CD4-positive, alpha-beta T cell (primary cell): ENCODE results near the gene LINC00305. TPM values are rescaled to one million over a fixed set of nuclear protein-coding genes. Genes with fewer than 3 reads are reported as not detected.

Experiments
- ATAC-seq: fragments of 200-7000 bp; cut with Tn5 transposase; one replicate; pipeline ENCODE4 v1.10.0; 2022; ENCODE audit warnings: mild to moderate bottlenecking; ENCODE audit not compliant: poor library complexity
- CTCF ChIA-PET: fragments of 350-600 bp; sonication (Branson Sonifier 250); formaldehyde crosslinking; loops from one replicate; lab custom pipeline; 2021; ENCODE audit warnings: antibody characterized with exemption, inconsistent platforms; lab: Charles Lee
- POLR2A ChIA-PET: fragments of 350-600 bp; sonication (Branson Sonifier 250); formaldehyde crosslinking; loops from one replicate; lab custom pipeline; 2021; ENCODE audit warnings: antibody characterized with exemption, inconsistent platforms; lab: Charles Lee
- DNase-seq, 14 experiments: peaks; one replicate each; pipeline ENCODE4 v3.0.0-alpha.2; 2013 to 2020; ENCODE audit warnings: mixed read lengths in 2 of 14
- H3K27ac ChIP-seq, 2 donors: one replicate each; pipeline versions ENCODE4 v1.5.1 to v1.7.0; 2013; ENCODE audit warnings: low read length in 2 of 2, low read depth in 1 of 2, mild to moderate bottlenecking in 1 of 2
- H3K27me3 ChIP-seq, 2 experiments: 1 replicate in 1 of 2; 2 replicates in 1 of 2; pipeline versions ENCODE4 v1.6.1 to v1.7.0; 2013; ENCODE audit warnings: low read length in 2 of 2, control low read depth in 1 of 2, mild to moderate bottlenecking in 1 of 2, moderate library complexity in 1 of 2; ENCODE audit not compliant: insufficient read depth in 2 of 2, control insufficient read depth in 1 of 2
- H3K36me3 ChIP-seq: one replicate; pipeline ENCODE4 v1.6.1; 2013; ENCODE audit warnings: low read length, control low read depth; ENCODE audit not compliant: insufficient read depth
- H3K4me1 ChIP-seq: one replicate; pipeline ENCODE4 v1.6.1; 2013; ENCODE audit warnings: low read length, control low read depth; ENCODE audit not compliant: insufficient read depth
- H3K4me3 ChIP-seq: one replicate; pipeline ENCODE4 v1.5.1; 2013; ENCODE audit warnings: mild to moderate bottlenecking, low read length, moderate library complexity
- H3K9me3 ChIP-seq, 2 experiments: 1 replicate in 1 of 2; 2 replicates in 1 of 2; pipeline versions ENCODE4 v1.6.1 to v1.7.0; 2013; ENCODE audit warnings: low read length in 2 of 2, mild to moderate bottlenecking in 2 of 2, control low read depth in 1 of 2, moderate library complexity in 1 of 2; ENCODE audit not compliant: control insufficient read depth in 1 of 2, insufficient read depth in 1 of 2
- H3K27ac Mint-ChIP-seq: one replicate; pipeline ENCODE4 v1.8.0; 2020; ENCODE audit warnings: mixed read lengths
- H3K27me3 Mint-ChIP-seq: one replicate; pipeline ENCODE4 v1.8.0; 2021; ENCODE audit warnings: mixed read lengths
- H3K36me3 Mint-ChIP-seq: one replicate; pipeline ENCODE4 v1.8.0; 2021; ENCODE audit warnings: low read depth, mixed read lengths
- H3K4me1 Mint-ChIP-seq: one replicate; pipeline ENCODE4 v1.8.0; 2021; ENCODE audit warnings: low read depth, mixed read lengths
- H3K4me3 Mint-ChIP-seq: one replicate; pipeline ENCODE4 v1.8.0; 2020; ENCODE audit warnings: mild to moderate bottlenecking, mixed read lengths
- H3K9me3 Mint-ChIP-seq: one replicate; pipeline ENCODE4 v1.8.0; 2020; ENCODE audit warnings: mixed read lengths
- intact Hi-C, 2 experiments: fragments of 100-400 bp; cut with DNase I in 1 of 2; cut with micrococcal nuclease in 1 of 2; formaldehyde crosslinking; loops; one replicate each; pipeline versions ENCODE4 v1.15.1 to v1.9.0; 2023 to 2025; cut with DNase I, micrococcal nuclease
- total RNA-seq, 174 experiments: library from RNA in 2 of 174; stranded (reverse) in 2 of 174; gene quantifications; one replicate each; pipeline ENCODE4 v1.2.3 and lab custom pipeline; 2021 to 2026
- TF ChIP-seq, protein P1 (sequence below): fragments of 200-600 bp; IDR thresholded peaks from one replicate; pipeline ENCODE4 v1.8.0; 2022; ENCODE audit warnings: antibody characterized with exemption, mild to moderate bottlenecking

The LINC00305 gene
- total RNA-seq, 2 experiments from 2014 or later = not detected

DNA sequence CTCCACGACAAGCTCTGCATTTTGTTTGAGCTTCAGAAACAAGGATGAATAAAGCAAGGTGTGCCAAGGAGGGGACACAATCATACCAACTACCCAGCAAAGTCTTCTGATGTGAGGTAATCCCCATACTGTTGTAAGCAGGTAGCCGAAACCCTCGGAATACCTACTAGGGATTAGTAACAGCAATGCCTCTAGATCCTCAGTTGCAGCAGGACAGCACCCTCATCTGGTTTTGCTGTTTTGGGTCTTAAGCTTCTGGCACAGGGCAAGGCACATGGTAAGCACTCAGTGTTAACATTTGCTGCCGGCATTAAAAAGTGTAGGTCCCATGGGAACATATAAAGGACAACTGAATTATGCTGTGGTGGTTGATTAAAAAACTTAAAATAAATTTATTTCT, 16.0 kb upstream of the LINC00305 start:
- Mint-ChIP-seq H3K27me3 (no peaks in the 10 kb centered on the region), H3K4me3 (no peak overlapping the region), H3K36me3 (no peaks in the 10 kb centered on the region), H3K4me1 (no peaks in the 10 kb centered on the region), H3K9me3 (no peaks in the 10 kb centered on the region), H3K27ac (no peak overlapping the region)
- no peak overlapping the region for H3K27ac ChIP-seq
- H3K9me3 ChIP-seq = no peaks in the 10 kb centered on the region
- no peaks in the 10 kb centered on the region for H3K4me1 ChIP-seq
- intact Hi-C loops = loop anchor here in 1 of 2 experiments (1.0 kb wide), 1 partner anchor 47 kb away; no protein-coding TSS in a partner anchor
- DNase-seq = no peak
- no peaks in the 10 kb centered on the region for H3K27me3 ChIP-seq
- H3K36me3 ChIP-seq = no peaks in the 10 kb centered on the region
- ChIA-PET POLR2A (no interaction called here), CTCF (no interaction called here)
- ATAC-seq = no peak
- TF ChIP-seq, protein P1, sequence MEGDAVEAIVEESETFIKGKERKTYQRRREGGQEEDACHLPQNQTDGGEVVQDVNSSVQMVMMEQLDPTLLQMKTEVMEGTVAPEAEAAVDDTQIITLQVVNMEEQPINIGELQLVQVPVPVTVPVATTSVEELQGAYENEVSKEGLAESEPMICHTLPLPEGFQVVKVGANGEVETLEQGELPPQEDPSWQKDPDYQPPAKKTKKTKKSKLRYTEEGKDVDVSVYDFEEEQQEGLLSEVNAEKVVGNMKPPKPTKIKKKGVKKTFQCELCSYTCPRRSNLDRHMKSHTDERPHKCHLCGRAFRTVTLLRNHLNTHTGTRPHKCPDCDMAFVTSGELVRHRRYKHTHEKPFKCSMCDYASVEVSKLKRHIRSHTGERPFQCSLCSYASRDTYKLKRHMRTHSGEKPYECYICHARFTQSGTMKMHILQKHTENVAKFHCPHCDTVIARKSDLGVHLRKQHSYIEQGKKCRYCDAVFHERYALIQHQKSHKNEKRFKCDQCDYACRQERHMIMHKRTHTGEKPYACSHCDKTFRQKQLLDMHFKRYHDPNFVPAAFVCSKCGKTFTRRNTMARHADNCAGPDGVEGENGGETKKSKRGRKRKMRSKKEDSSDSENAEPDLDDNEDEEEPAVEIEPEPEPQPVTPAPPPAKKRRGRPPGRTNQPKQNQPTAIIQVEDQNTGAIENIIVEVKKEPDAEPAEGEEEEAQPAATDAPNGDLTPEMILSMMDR = no peak
- no peak overlapping the region for H3K4me3 ChIP-seq

DNA sequence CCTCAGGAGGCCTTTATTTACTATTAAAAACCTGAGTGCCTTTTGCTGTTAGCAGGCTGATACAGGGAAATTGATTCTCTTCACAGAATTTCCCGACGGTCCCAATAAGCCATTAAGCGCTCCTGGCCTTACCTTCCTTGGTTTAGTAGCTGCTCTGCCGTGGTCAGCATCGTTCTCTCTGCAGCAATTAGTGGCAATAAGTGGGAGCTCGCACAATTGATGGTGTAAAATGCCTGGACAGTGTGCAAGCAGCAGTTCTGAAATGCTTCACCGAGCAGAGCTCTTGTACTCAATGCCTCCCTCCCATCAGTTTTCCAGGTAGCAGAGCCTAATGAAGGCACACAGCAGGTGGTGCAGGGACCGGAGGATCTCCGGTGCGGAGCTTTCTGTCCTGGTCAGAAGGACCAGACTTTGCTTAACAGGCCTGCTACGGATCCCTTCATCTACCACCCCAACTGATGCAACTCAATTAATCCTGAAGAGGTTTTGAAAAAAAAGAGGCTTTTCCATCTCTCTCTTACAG, 1.1 kb upstream of the LINC00305 start:
- Histone ChIP-seq H3K4me3 (no peak overlapping the region), H3K36me3 (no peaks in the 10 kb centered on the region), H3K4me1 (no peaks in the 10 kb centered on the region), H3K9me3 (no peaks in the 10 kb centered on the region), H3K27ac (no peak overlapping the region), H3K27me3 (no peaks in the 10 kb centered on the region)
- TF ChIP-seq, protein P1 = no peak
- H3K27ac Mint-ChIP-seq = no peak overlapping the region
- intact Hi-C loops = no loop called here
- H3K4me1 Mint-ChIP-seq = no peaks in the 10 kb centered on the region
- H3K36me3 Mint-ChIP-seq = no peaks in the 10 kb centered on the region
- ATAC-seq = no peak
- ChIA-PET CTCF (no interaction called here), POLR2A (no interaction called here)
- no peaks in the 10 kb centered on the region for H3K27me3 Mint-ChIP-seq
- no peak overlapping the region for H3K4me3 Mint-ChIP-seq
- DNase-seq = no peak
- H3K9me3 Mint-ChIP-seq = no peaks in the 10 kb centered on the region

DNA sequence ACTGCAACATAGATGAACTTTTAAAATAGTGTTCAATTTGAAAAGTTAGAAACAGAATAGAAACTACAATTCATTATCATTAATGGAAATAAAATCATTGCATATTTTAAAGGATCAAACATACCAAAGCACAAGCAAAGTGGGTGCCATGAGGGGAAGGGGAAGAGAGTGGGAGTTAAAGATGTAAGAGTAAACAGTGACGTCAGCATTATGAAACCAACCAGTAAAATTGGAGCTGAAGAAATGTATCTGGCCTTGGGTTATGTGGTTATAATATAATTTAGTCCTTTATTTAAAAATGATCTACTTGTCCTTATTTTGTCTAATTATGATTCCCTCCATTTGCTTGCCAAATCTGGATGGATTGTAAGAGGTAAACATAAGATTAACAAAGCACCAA, 6.0 kb downstream of the LINC00305 start:
- Mint-ChIP-seq H3K9me3 (no peaks in the 10 kb centered on the region), H3K4me3 (no peak overlapping the region), H3K27ac (no peak overlapping the region), H3K36me3 (no peaks in the 10 kb centered on the region), H3K4me1 (no peaks in the 10 kb centered on the region), H3K27me3 (no peaks in the 10 kb centered on the region)
- ChIA-PET CTCF (no interaction called here), POLR2A (no interaction called here)
- Histone ChIP-seq H3K9me3 (no peaks in the 10 kb centered on the region), H3K27ac (no peak overlapping the region), H3K4me1 (no peaks in the 10 kb centered on the region), H3K36me3 (no peaks in the 10 kb centered on the region), H3K4me3 (no peak overlapping the region), H3K27me3 (no peaks in the 10 kb centered on the region)
- TF ChIP-seq, protein P1 = no peak
- no peak for ATAC-seq
- intact Hi-C loops = no loop called here
- no peak for DNase-seq
